ENCODE measurements around the gene UBAC2.

GRCh38 chr13:99289674-99290337, 89.2 kb downstream of the UBAC2 start:
- TF ChIP-seq, protein P1, sequence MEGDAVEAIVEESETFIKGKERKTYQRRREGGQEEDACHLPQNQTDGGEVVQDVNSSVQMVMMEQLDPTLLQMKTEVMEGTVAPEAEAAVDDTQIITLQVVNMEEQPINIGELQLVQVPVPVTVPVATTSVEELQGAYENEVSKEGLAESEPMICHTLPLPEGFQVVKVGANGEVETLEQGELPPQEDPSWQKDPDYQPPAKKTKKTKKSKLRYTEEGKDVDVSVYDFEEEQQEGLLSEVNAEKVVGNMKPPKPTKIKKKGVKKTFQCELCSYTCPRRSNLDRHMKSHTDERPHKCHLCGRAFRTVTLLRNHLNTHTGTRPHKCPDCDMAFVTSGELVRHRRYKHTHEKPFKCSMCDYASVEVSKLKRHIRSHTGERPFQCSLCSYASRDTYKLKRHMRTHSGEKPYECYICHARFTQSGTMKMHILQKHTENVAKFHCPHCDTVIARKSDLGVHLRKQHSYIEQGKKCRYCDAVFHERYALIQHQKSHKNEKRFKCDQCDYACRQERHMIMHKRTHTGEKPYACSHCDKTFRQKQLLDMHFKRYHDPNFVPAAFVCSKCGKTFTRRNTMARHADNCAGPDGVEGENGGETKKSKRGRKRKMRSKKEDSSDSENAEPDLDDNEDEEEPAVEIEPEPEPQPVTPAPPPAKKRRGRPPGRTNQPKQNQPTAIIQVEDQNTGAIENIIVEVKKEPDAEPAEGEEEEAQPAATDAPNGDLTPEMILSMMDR (IDR thresholded peaks at IDR 0.05): no peak
- TF ChIP-seq POLR2A (IDR thresholded peaks at IDR 0.05): no peak
